Pancreas (tissue), 10 donors: ENCODE data around the gene GGA1. TPM values are rescaled to one million over a fixed set of nuclear protein-coding genes. Genes with fewer than 3 reads are reported as not detected.
"Not testable (repeated sequence)": the region's sequence is repeated elsewhere in the genome, so short reads cannot be mapped to it uniquely, and the experiment has no call there.

Experiments used
- ATAC-seq, 4 donors: fragments of 200-7000 bp; cut with Tn5 transposase; one replicate each; pipeline versions ENCODE4 v1.8.0 to v1.9.1; 2020; ENCODE audit warnings: mild to moderate bottlenecking in 4 of 4, moderate library complexity in 4 of 4
- DNase-seq, 6 donors: peaks; one replicate each; pipeline ENCODE4 v3.0.0-alpha.2; 2020
- FAIRE-seq: peaks from 2 replicates; lab custom pipeline; 2012; peaks lifted over from hg19 to GRCh38; lab: Jason Lieb, UNC
- H3K27ac ChIP-seq, 4 donors: fragments of 200-600 bp; sonication (generic); 1 replicate in 3 of 4; 2 replicates in 1 of 4; pipeline versions ENCODE4 v1.5.0 to v1.8.0; 2020
- H3K27me3 ChIP-seq, 4 donors: fragments of 200-600 bp; one replicate each; pipeline ENCODE4 v1.8.0; 2021
- H3K36me3 ChIP-seq, 3 donors: fragments of 200-600 bp; sonication (generic) in 1 of 3; one replicate each; pipeline versions ENCODE4 v1.5.0 to v1.8.0; 2020 to 2021
- H3K4me1 ChIP-seq, 3 donors: fragments of 200-600 bp; one replicate each; pipeline ENCODE4 v1.8.0; 2021
- H3K4me3 ChIP-seq, 4 donors: fragments of 200-600 bp; sonication (generic) in 2 of 4; one replicate each; pipeline versions ENCODE4 v1.5.0 to v1.8.0; 2020 to 2021
- H3K9me3 ChIP-seq, 4 donors: fragments of 200-600 bp; one replicate each; pipeline ENCODE4 v1.8.0; 2021
- WGBS, 2 donors: extraction: QIAGEN DNeasy Blood & Tissue Kit; methylation state at CpG; one replicate each; pipeline ENCODE4 v1.1.7; 2013; 5-methylcytosine and 5-hydroxymethylcytosine counted together
- intact Hi-C, 3 donors: fragments of 100-400 bp; cut with DNase I; formaldehyde crosslinking; loops; one replicate each; pipeline versions ENCODE4 v1.11.1 to v1.14.2; 2022
- polyA plus RNA-seq, 2 donors: library from polyadenylated mRNA; stranded (reverse); fragments of 200-250 nt; gene quantifications; one replicate each; pipeline ENCODE4 v1.2.3, GENCODE V29; 2013
- total RNA-seq, 6 donors: library from RNA; stranded (reverse); fragmentation: NEBNext Ultra II Directional in 4 of 6; extraction: Animal tissue kit (Norgen Biotek cat#: 25700) in 4 of 6; gene quantifications; one replicate each; pipeline versions ENCODE4 v1.2.1 to v1.2.4, GENCODE V29; 2021 to 2023
- TF ChIP-seq, protein P1 (sequence below), 4 donors: fragments of 200-600 bp; sonication (generic) in 3 of 4; IDR thresholded peaks; one replicate each; pipeline versions ENCODE4 v1.5.0 to v1.8.0; 2021; ENCODE audit warnings: antibody characterized with exemption in 4 of 4
- donor health status: healthy with polysubstance abuse.
- donor health status: DM: no; HTN: no; CAD: no; lungs with moderate emphysema.
- donor health status: DM: no; HTN: no; CAD: no.
- donor health status: control.
- donor health status: control.
- donor health status: Bipolar disorder and iron deficiency.
- donor health status: DM: yes; HTN: yes; CAD: no.
- donor health status: DM: no; HTN: no; CAD: no.
- donor health status: DM: no; HTN: no; CAD: no.
- donor health status: DM: yes; HTN: yes; CAD: no.

The GGA1 gene
- total and polyA plus RNA-seq, 8 donors = 17.9 to 84.9 (median 23.9) TPM

DNA sequence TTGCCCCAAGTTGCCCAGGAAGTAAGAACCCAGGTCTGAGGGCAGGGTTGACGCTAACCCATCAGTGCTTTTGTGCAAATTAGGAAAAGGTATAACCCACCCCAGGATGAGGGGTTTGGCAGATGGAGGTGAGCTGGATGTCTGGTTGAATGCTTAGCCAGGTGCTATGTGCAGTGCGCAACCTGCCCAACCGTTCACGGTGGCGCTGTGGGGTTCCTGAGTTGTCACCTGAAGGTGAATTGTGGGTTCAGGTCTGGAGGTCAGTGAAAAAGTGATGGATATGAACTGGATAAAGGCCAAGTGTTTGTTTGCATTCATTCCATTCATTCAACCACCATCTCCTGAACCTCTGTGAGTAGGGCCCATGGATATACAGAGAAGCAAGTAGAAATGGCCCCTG, 14.4 kb upstream of the GGA1 start:
- Histone ChIP-seq H3K27ac (no peak overlapping the region), H3K36me3 (no peaks in the 10 kb centered on the region), H3K27me3 (no peaks in the 10 kb centered on the region), H3K9me3 (no peaks in the 10 kb centered on the region), H3K4me1 (peaks cover 0 to 29% (median 6%) of the 10 kb centered on the region in 3 donors), H3K4me3 (no peak overlapping the region)
- DNase-seq (no peak), ATAC-seq (no peak), FAIRE-seq (no peak)
- intact Hi-C loops = loop anchor here in 1 of 3 donors (10.0 kb wide), 1 partner anchor 49 kb away; no protein-coding TSS in a partner anchor
- WGBS, 2 donors = 70 to 75% methylated on average over 5 of the region's 5 CpGs
- TF ChIP-seq, protein P1, sequence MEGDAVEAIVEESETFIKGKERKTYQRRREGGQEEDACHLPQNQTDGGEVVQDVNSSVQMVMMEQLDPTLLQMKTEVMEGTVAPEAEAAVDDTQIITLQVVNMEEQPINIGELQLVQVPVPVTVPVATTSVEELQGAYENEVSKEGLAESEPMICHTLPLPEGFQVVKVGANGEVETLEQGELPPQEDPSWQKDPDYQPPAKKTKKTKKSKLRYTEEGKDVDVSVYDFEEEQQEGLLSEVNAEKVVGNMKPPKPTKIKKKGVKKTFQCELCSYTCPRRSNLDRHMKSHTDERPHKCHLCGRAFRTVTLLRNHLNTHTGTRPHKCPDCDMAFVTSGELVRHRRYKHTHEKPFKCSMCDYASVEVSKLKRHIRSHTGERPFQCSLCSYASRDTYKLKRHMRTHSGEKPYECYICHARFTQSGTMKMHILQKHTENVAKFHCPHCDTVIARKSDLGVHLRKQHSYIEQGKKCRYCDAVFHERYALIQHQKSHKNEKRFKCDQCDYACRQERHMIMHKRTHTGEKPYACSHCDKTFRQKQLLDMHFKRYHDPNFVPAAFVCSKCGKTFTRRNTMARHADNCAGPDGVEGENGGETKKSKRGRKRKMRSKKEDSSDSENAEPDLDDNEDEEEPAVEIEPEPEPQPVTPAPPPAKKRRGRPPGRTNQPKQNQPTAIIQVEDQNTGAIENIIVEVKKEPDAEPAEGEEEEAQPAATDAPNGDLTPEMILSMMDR (IDR thresholded peaks at IDR 0.05) = no peak

DNA sequence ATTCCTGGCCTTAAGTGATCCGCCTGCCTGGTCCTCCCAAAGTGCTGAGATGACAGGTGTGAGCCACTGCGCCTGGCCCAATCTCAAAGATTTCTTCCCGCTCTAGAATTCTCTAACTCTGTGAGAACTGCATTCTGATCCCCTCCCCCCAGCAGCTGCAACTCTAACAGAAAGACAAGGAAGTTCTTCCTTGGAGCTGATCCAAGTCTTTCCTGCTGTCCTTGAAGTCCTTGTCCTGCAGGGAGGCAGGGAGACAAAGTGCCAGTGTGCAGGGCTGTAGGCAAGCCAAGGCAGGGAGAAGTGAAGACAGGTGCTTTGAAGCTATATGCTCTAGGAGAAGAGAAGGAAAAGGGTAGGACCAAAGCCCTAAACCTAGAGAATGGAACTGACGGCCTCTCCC, 9.5 kb upstream of the GGA1 start:
- Histone ChIP-seq H3K4me1 (peaks cover 0 to 7% (median 6%) of the 10 kb centered on the region in 3 donors), H3K4me3 (no peak overlapping the region), H3K9me3 (no peaks in the 10 kb centered on the region), H3K27me3 (no peaks in the 10 kb centered on the region), H3K36me3 (no peaks in the 10 kb centered on the region), H3K27ac (peak overlapping the region in 1 of 4 donors; percentile 11)
- ATAC-seq (no peak), FAIRE-seq (no peak), DNase-seq (no peak)
- intact Hi-C loops = loop anchor here in 2 of 3 donors (5.0 to 10.0 kb wide), 2 partner anchors 54 to 62 kb away; no protein-coding TSS in a partner anchor
- 40 to 43% methylated on average over 4 of the region's 4 CpGs for WGBS, 2 donors
- TF ChIP-seq, protein P1 (IDR thresholded peaks at IDR 0.05) = no peak

DNA sequence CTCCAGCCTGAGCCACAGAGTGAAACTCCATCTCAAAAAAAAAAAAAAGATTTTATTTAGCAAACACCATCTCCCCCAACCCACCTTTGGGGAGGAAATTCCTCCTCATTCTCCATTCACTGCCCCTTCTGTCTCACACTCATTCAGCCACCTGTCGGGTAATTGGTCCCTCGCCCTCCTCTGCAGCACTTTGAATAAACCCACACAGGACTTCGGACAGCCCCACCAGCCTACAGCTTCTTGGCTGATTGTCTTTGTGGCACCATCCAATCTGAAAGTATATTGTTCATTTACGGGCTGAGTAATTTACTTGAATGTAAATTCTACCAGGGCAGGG, 7.5 kb upstream of the GGA1 start:
- H3K36me3 ChIP-seq = no peaks in the 10 kb centered on the region
- H3K27me3 ChIP-seq = no peaks in the 10 kb centered on the region
- TF ChIP-seq, protein P1 (IDR thresholded peaks at IDR 0.05) = no peak
- peaks cover 0 to 7% (median 6%) of the 10 kb centered on the region in 3 donors for H3K4me1 ChIP-seq
- WGBS, 2 donors = 21 to 23% methylated on average over 4 of the region's 4 CpGs
- H3K9me3 ChIP-seq = no peaks in the 10 kb centered on the region
- ATAC-seq (peak in 1 of 4 donors; percentile 9), FAIRE-seq (no peak), DNase-seq (no peak)
- peak overlapping the region in 1 of 4 donors; percentile 3 for H3K4me3 ChIP-seq
- peak overlapping the region; percentile 10 to 79 (median 58) for H3K27ac ChIP-seq
- intact Hi-C loops = no loop called here

DNA sequence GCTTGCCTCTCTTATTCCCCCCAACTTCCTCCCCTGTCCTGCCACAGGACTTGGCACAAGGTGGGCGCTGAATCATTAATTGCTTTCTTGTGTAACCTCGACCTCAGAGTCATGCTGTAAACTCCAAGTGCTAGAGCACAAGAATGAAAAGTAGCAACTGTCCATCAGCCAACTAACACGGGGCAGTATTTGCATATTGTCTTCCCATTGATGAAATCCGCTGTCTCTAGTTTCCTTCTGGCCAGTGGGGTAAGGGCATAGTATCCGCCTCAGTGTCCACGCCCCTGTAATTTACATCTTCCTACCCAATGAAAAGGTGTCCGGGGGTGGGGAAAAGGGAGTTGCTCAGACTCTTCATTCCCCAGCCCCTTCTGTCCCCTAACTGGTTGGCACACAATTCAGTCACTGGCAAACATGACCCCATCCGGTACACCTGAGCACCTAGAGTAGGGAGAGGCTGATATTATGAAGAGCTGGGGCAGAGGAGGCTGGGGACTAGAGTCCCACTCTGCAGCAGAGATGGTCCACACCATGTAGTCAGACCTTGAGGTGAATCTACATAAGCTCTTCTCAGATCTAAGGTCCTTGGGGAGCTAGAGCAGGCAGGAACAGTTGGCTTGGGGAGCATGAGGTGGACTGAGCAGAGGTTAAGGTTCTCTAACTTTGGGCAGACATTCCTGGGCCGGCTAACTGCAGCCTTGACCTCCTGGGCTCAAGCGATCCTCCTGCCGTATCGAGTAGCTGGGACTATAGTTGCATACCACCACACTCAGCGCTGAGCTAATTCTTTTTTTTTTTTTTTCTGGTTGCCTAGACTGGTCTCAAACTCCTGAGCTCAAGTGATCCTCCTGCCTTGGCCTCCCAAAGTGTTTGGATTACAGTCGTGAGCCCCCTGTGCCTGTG, 6.8 kb upstream of the GGA1 start:
- H3K4me1 ChIP-seq = peaks cover 4 to 13% (median 10%) of the 10 kb centered on the region in 3 donors
- H3K27ac ChIP-seq = peak overlapping the region; percentile 41 to 79 (median 70)
- H3K4me3 ChIP-seq = peak overlapping the region in 1 of 4 donors; percentile 3
- peak in 4 of 6 donors; percentile 75 to 86 (median 82) for DNase-seq
- FAIRE-seq = no peak
- WGBS, 2 donors = 16 to 21% methylated on average over 14 of the region's 14 CpGs
- peak; percentile 91 to 95 (median 94) for ATAC-seq
- H3K9me3 ChIP-seq = no peaks in the 10 kb centered on the region
- H3K36me3 ChIP-seq = no peaks in the 10 kb centered on the region
- TF ChIP-seq, protein P1 (IDR thresholded peaks at IDR 0.05) = no peak
- H3K27me3 ChIP-seq = no peaks in the 10 kb centered on the region
- intact Hi-C loops = no loop called here

DNA sequence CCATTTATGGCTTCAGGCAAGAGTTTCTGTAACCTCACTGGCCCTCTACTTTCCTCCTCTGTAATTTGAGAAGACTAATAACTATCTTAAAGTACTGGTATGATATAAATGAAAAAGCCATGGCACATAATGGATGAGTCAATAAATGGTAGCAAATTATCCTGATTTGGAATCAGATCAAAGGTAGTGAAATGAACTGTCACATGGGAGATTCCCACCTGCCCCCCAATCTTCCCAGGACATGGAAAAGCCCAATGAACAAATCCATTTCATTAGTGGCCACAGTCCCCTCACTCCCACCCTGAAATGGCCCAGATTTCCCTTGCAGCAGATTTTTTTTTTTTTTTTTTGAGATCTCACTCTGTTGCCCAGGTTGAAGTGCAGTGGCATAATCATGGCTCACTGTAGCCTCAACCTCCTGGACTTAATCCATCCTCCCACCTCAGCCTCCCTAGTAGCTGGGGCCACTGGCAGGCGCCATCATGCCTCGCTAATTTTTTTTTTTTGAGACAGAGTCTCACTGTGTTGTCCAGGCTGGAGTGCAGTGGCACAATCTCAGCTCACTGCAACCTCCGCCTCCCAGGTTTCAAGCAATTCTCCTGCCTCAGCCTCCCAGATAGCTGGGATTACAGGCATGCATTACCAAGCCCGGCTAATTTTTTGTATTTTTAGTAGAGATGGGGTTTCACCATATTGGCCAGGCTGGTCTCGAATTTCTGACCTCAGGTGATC, 5.9 kb upstream of the GGA1 start:
- 91 to 94% methylated on average over 5 of the region's 5 CpGs for WGBS, 2 donors
- Histone ChIP-seq H3K4me1 (peaks cover 5 to 15% (median 12%) of the 10 kb centered on the region in 3 donors), H3K27ac (peak overlapping the region; percentile 19 to 79 (median 58))
- DNase-seq, ATAC-seq, H3K9me3 ChIP-seq, intact Hi-C loops, H3K4me3 ChIP-seq, FAIRE-seq, H3K36me3 ChIP-seq, H3K27me3 ChIP-seq: not testable (repeated sequence)
